Measurements from ENCODE around the gene CADM3. TPM values are rescaled to one million over a fixed set of nuclear protein-coding genes. Genes with fewer than 3 reads are reported as not detected.

CADM3 gene
- total and polyA plus RNA-seq, 2 of the 8 experiments (the other 6 are each of a cell fraction or from before 2014, with no cell fraction given), result 8.3 to 8.5 TPM

DNA sequence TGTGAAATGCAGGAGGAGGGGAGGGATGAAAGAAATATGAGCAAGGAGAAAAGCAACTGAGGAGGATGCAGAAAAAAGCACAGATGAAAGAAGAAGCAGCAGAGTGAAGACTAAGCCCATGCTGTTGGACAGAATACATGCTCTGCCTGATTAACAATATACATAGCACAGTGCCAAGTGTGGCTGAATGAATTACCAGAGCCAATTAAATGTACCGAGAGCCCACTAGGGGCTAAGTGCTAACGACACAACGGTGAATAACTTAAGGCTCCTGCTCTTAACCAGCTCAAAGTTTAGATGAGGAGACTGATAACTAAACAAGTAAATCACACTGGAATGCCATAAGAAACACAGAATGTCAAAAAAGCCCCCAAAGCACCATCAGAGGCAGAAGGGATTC, 15.6 kb downstream of the CADM3 start:
- Histone ChIP-seq H3K4me3 (ENCODE audit: extremely low read depth in 1 of 4, insufficient read depth in 2 of 4, low read depth in 3 of 4, low read length in 4 of 4) (peak overlapping the region; percentile 57 to 81 (median 71); a peak in 7 of 8 replicates), H2BK20ac (ENCODE audit: low read length) (no peak overlapping the region), H4K20me1 (replicated peaks in 1 of 2; ENCODE audit: control insufficient read depth in 1 of 2, insufficient read depth in 2 of 2, low read length in 2 of 2) (peaks cover 0 to 4% of the 10 kb centered on the region in 2 experiments), H3K4me1 (replicated peaks in 1 of 4; ENCODE audit: control insufficient read depth in 3 of 4, insufficient read depth in 4 of 4, low read length in 3 of 4) (peaks cover 0 to 3% (median 1%) of the 10 kb centered on the region in 4 experiments; a peak in 4 of 7 replicates), H3K27me3 (replicated peaks in 1 of 4; ENCODE audit: control insufficient read depth in 3 of 4, extremely low read depth in 1 of 4, insufficient read depth in 3 of 4, low read length in 3 of 4) (no peaks in the 10 kb centered on the region), H4K91ac (replicated peaks; ENCODE audit: insufficient read length, low read length) (no peak overlapping the region), H3K14ac (ENCODE audit: insufficient read length) (no peak overlapping the region), H3K18ac (ENCODE audit: extremely low read depth, low read length) (no peak overlapping the region), H3K27ac (ENCODE audit: low read depth, low read length) (no peak overlapping the region), H2AFZ (ENCODE audit: low read length) (no peak overlapping the region), H3K4ac (replicated peaks; ENCODE audit: insufficient read length, low read depth, low read length) (no peak overlapping the region), H3K79me2 (ENCODE audit: control insufficient read depth in 1 of 2, insufficient read depth in 2 of 2, low read length in 2 of 2) (peaks cover 0 to 14% of the 10 kb centered on the region in 2 experiments; a peak in 2 of 4 replicates), H2AK5ac (ENCODE audit: low read depth, low read length) (no peak overlapping the region), H4K5ac (ENCODE audit: insufficient read length, low read depth, low read length) (no peak overlapping the region), H3K56ac (replicated peaks; ENCODE audit: insufficient read length, low read depth, low read length) (no peak overlapping the region), H3K9me3 (ENCODE audit: insufficient read depth in 2 of 2, low read depth in 1 of 2, low read length in 1 of 2) (no peaks in the 10 kb centered on the region), H3K4me2 (ENCODE audit: insufficient read depth in 1 of 2, low read depth in 2 of 2, low read length in 2 of 2) (peak overlapping the region; percentile 91 to 95), H2BK15ac (ENCODE audit: low read length) (no peak overlapping the region), H4K8ac (ENCODE audit: extremely low read depth, insufficient read depth, low read length) (no peak overlapping the region), H2BK12ac (ENCODE audit: low read depth, low read length) (no peak overlapping the region), H3K79me1 (ENCODE audit: low read depth, low read length) (0 out of 2 replicates have a peak, but pooled peaks cover 3% of the 10 kb centered on the region), H3K9ac (replicated peaks in 1 of 4; ENCODE audit: extremely low read depth in 1 of 4, low read depth in 3 of 4, low read length in 3 of 4) (peak overlapping the region in 1 of 4 experiments; percentile 14; a peak in 1 of 7 replicates), H3K23me2 (ENCODE audit: low read depth, low read length) (peaks cover 12% of the 10 kb centered on the region), H2BK120ac (replicated peaks; ENCODE audit: low read depth, low read length) (no peak overlapping the region), H2BK5ac (ENCODE audit: low read depth, low read length) (no peak overlapping the region), H3K36me3 (ENCODE audit: control insufficient read depth in 2 of 4, insufficient read depth in 4 of 4, low read length in 3 of 4) (no peaks in the 10 kb centered on the region), H3K23ac (ENCODE audit: insufficient read length) (no peak overlapping the region)
- CTCF ChIA-PET (ENCODE audit: partially characterized antibody), result interaction anchor here (0.6 to 10.3 kb wide), 2 partner anchors 10 to 12 kb away, joined by 3 to 126 read pairs; no protein-coding TSS in a partner anchor
- DNase-seq (ENCODE audit: low read depth in 1 of 2, low spot score in 2 of 2) (no peak), FAIRE-seq (no peak)
- POLR2A ChIA-PET (ENCODE audit: partially characterized antibody), result interaction anchor here (1.0 kb wide), 1 partner anchor 14 kb away, joined by 4 read pairs; no protein-coding TSS in a partner anchor
- 30% methylated on average over 3 of the region's 3 CpGs; no CpG with 5 or more reads in 1 of the 2 experiments for WGBS, 2 experiments (ENCODE audit: extremely low coverage in 1 of 2, insufficient coverage in 1 of 2, insufficient read length in 1 of 2, insufficient replicate concordance in 2 of 2, low coverage in 1 of 2, low lambda C conversion rate in 2 of 2, missing lambda C conversion rate in 1 of 2)
- TF ChIP-seq, protein P1, sequence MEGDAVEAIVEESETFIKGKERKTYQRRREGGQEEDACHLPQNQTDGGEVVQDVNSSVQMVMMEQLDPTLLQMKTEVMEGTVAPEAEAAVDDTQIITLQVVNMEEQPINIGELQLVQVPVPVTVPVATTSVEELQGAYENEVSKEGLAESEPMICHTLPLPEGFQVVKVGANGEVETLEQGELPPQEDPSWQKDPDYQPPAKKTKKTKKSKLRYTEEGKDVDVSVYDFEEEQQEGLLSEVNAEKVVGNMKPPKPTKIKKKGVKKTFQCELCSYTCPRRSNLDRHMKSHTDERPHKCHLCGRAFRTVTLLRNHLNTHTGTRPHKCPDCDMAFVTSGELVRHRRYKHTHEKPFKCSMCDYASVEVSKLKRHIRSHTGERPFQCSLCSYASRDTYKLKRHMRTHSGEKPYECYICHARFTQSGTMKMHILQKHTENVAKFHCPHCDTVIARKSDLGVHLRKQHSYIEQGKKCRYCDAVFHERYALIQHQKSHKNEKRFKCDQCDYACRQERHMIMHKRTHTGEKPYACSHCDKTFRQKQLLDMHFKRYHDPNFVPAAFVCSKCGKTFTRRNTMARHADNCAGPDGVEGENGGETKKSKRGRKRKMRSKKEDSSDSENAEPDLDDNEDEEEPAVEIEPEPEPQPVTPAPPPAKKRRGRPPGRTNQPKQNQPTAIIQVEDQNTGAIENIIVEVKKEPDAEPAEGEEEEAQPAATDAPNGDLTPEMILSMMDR (IDR thresholded peaks at IDR 0.05; ENCODE audit: control extremely low read depth in 1 of 3, insufficient read depth in 1 of 3, low read depth in 1 of 3, low read length in 3 of 3), result 0 out of 4 replicates have a peak, but pooled peaks of 1 of the 3 experiments have one; percentile 13
- no peak for TF ChIP-seq CTBP2 (IDR thresholded peaks at IDR 0.05; ENCODE audit: borderline replicate concordance, insufficient read depth, insufficient read length, low read length)

All from H1 (cell line).